Measurements from ENCODE around the gene HOXC11. TPM values are rescaled to one million over a fixed set of nuclear protein-coding genes. Genes with fewer than 3 reads are reported as not detected.
A peak's percentile ranks its signal among the peaks of the same experiment; 100 is the strongest.

HOXC11 gene
- total RNA-seq, 2 experiments from 2014 or later = not detected

GRCh38 chr12:54009171-54010052 lies 36.5 kb downstream of the HOXC11 start:
- ATAC-seq (no peak), DNase-seq (peak; percentile 62)
- peaks cover 81% of the 10 kb centered on the region for H3K27me3 Mint-ChIP-seq
- peak overlapping the region; percentile 59 for H3K4me3 Mint-ChIP-seq
- POLR2A ChIA-PET = interaction anchor here (0.7 kb wide), 1 partner anchor 14 kb away, joined by 6 read pairs; no protein-coding TSS in a partner anchor
- H3K4me1 Mint-ChIP-seq = peaks cover 31% of the 10 kb centered on the region
- no peaks in the 10 kb centered on the region for H3K9me3 Mint-ChIP-seq (ENCODE audit: low read depth)
- no peak overlapping the region for H3K27ac Mint-ChIP-seq
- CTCF ChIA-PET = interaction anchor here (0.8 to 6.4 kb wide), 9 partner anchors 9 to 370 kb away, joined by 3 to 71 read pairs (median 3); partner anchors contain the start of genes HOXC5 and HOXC9
- intact Hi-C loops (cut with DNase I, micrococcal nuclease) = loop anchor here in 1 of 2 experiments (5.0 kb wide), 1 partner anchor 38 kb away; no protein-coding TSS in a partner anchor
- no peaks in the 10 kb centered on the region for H3K36me3 Mint-ChIP-seq (ENCODE audit: low read depth)

- intact Hi-C loops (cut with DNase I, micrococcal nuclease) = no loop called here
- peaks cover 35% of the 10 kb centered on the region for H3K4me1 Mint-ChIP-seq
- DNase-seq = no peak
- CTCF ChIA-PET = interaction anchor here (0.8 to 6.4 kb wide), 5 partner anchors 22 to 369 kb away, joined by 3 to 71 read pairs (median 4); partner anchors contain the start of gene HOXC5
- H3K4me3 Mint-ChIP-seq = no peak overlapping the region
- POLR2A ChIA-PET = no interaction called here
- no peak for ATAC-seq
- no peaks in the 10 kb centered on the region for H3K36me3 Mint-ChIP-seq (ENCODE audit: low read depth)
- peaks cover 84% of the 10 kb centered on the region for H3K27me3 Mint-ChIP-seq
- H3K27ac Mint-ChIP-seq = no peak overlapping the region
- H3K9me3 Mint-ChIP-seq (ENCODE audit: low read depth) = no peaks in the 10 kb centered on the region
Measured at GRCh38 chr12:54010053-54010971, 37.4 kb downstream of the HOXC11 start.

- intact Hi-C loops (cut with DNase I, micrococcal nuclease) = no loop called here
- Mint-ChIP-seq H3K9me3 (ENCODE audit: low read depth) (no peaks in the 10 kb centered on the region), H3K36me3 (ENCODE audit: low read depth) (no peaks in the 10 kb centered on the region), H3K27ac (no peak overlapping the region), H3K4me3 (no peak overlapping the region), H3K27me3 (peaks cover 81% of the 10 kb centered on the region), H3K4me1 (peaks cover 28% of the 10 kb centered on the region)
- POLR2A ChIA-PET = no interaction called here
- no peak for ATAC-seq
- CTCF ChIA-PET = interaction anchor here (0.8 to 1.4 kb wide), 3 partner anchors 54 to 388 kb away, joined by 4 read pairs; no protein-coding TSS in a partner anchor
- DNase-seq = no peak
Measured at GRCh38 chr12:54010972-54011664, 38.2 kb downstream of the HOXC11 start.

GRCh38 chr12:54011665-54012532 lies 39.0 kb downstream of the HOXC11 start:
- intact Hi-C loops (cut with DNase I, micrococcal nuclease) = no loop called here
- Mint-ChIP-seq H3K27ac (no peak overlapping the region), H3K4me1 (peaks cover 21% of the 10 kb centered on the region), H3K9me3 (ENCODE audit: low read depth) (no peaks in the 10 kb centered on the region), H3K36me3 (ENCODE audit: low read depth) (no peaks in the 10 kb centered on the region), H3K27me3 (peaks cover 76% of the 10 kb centered on the region), H3K4me3 (no peak overlapping the region)
- CTCF ChIA-PET = interaction anchor here (0.6 to 1.4 kb wide), 6 partner anchors 11 to 388 kb away, joined by 3 to 6 read pairs (median 4); partner anchors contain the start of genes HOXC5 and HOXC9
- POLR2A ChIA-PET = no interaction called here
- ATAC-seq = no peak
- DNase-seq = no peak

GRCh38 chr12:54012631-54013409 lies 39.9 kb downstream of the HOXC11 start:
- Mint-ChIP-seq H3K4me3 (no peak overlapping the region), H3K27me3 (peaks cover 73% of the 10 kb centered on the region), H3K36me3 (ENCODE audit: low read depth) (no peaks in the 10 kb centered on the region), H3K4me1 (peaks cover 27% of the 10 kb centered on the region), H3K27ac (no peak overlapping the region), H3K9me3 (ENCODE audit: low read depth) (no peaks in the 10 kb centered on the region)
- intact Hi-C loops (cut with DNase I, micrococcal nuclease) = no loop called here
- POLR2A ChIA-PET = no interaction called here
- CTCF ChIA-PET = interaction anchor here (0.6 to 1.4 kb wide), 8 partner anchors 10 to 195 kb away, joined by 3 to 6 read pairs (median 4); partner anchors contain the start of genes HOXC5 and HOXC9
- ATAC-seq (no peak), DNase-seq (no peak)

- ATAC-seq (no peak), DNase-seq (no peak)
- H3K4me3 Mint-ChIP-seq = no peak overlapping the region
- intact Hi-C loops (cut with DNase I, micrococcal nuclease) = no loop called here
- H3K4me1 Mint-ChIP-seq = peaks cover 26% of the 10 kb centered on the region
- H3K27me3 Mint-ChIP-seq = peaks cover 61% of the 10 kb centered on the region
- CTCF ChIA-PET = interaction anchor here (0.7 to 1.3 kb wide), 5 partner anchors 89 to 268 kb away, joined by 3 to 4 read pairs (median 3); no protein-coding TSS in a partner anchor
- no peak overlapping the region for H3K27ac Mint-ChIP-seq
- POLR2A ChIA-PET = no interaction called here
- no peaks in the 10 kb centered on the region for H3K36me3 Mint-ChIP-seq (ENCODE audit: low read depth)
- H3K9me3 Mint-ChIP-seq (ENCODE audit: low read depth) = no peaks in the 10 kb centered on the region
Measured at GRCh38 chr12:54014377-54015017, 41.6 kb downstream of the HOXC11 start.

GRCh38 chr12:54015018-54015931 lies 42.3 kb downstream of the HOXC11 start:
- intact Hi-C loops (cut with DNase I, micrococcal nuclease) = no loop called here
- no peak overlapping the region for H3K27ac Mint-ChIP-seq
- no peak for ATAC-seq
- H3K9me3 Mint-ChIP-seq (ENCODE audit: low read depth) = no peaks in the 10 kb centered on the region
- H3K4me1 Mint-ChIP-seq = peaks cover 24% of the 10 kb centered on the region
- no peaks in the 10 kb centered on the region for H3K36me3 Mint-ChIP-seq (ENCODE audit: low read depth)
- ChIA-PET CTCF (interaction anchor here (0.7 to 3.2 kb wide), 10 partner anchors 10 to 269 kb away, joined by 3 to 13 read pairs (median 3); no protein-coding TSS in a partner anchor), POLR2A (no interaction called here)
- H3K27me3 Mint-ChIP-seq = peaks cover 60% of the 10 kb centered on the region
- H3K4me3 Mint-ChIP-seq = no peak overlapping the region
- no peak for DNase-seq

GRCh38 chr12:54016051-54016450 lies 43.1 kb downstream of the HOXC11 start:
- no peak overlapping the region for H3K4me3 Mint-ChIP-seq
- H3K36me3 Mint-ChIP-seq (ENCODE audit: low read depth) = no peaks in the 10 kb centered on the region
- H3K27me3 Mint-ChIP-seq = peaks cover 57% of the 10 kb centered on the region
- peaks cover 23% of the 10 kb centered on the region for H3K4me1 Mint-ChIP-seq
- H3K27ac Mint-ChIP-seq = no peak overlapping the region
- CTCF ChIA-PET = interaction anchor here (0.6 to 3.2 kb wide), 8 partner anchors 9 to 200 kb away, joined by 3 to 13 read pairs (median 3); no protein-coding TSS in a partner anchor
- no peak for DNase-seq
- intact Hi-C loops (cut with DNase I, micrococcal nuclease) = no loop called here
- H3K9me3 Mint-ChIP-seq (ENCODE audit: low read depth) = no peaks in the 10 kb centered on the region
- no peak for ATAC-seq
- POLR2A ChIA-PET = no interaction called here

Measured in activated CD4-positive, alpha-beta T cell treated with anti-CD3 and anti-CD28 coated beads for 36 hours (primary cell).